Measurements from ENCODE around the gene TCF7L1.

Gene TCF7L1

DNA sequence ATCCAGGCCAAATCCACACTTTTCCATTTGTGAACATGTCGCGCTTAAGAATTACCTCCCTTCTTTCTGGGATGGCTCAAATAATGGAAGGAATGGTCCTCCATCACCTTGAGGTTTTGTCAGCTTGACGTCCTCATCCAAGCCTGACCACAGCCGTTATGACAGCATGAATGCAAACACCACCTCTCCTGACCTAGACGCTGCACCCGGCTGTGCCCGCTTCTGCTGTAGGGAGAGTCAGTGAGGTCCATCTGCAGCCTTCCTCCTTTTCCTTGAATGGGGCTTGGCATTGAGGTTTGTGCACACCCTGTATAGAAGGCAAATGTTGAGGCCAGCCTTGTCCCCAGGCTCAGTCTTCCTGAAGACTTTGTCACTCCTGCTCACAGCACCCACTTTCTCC lies 109.1 kb downstream of the TCF7L1 start:
- DNase-seq (ENCODE audit: low read depth) = no peak

DNA sequence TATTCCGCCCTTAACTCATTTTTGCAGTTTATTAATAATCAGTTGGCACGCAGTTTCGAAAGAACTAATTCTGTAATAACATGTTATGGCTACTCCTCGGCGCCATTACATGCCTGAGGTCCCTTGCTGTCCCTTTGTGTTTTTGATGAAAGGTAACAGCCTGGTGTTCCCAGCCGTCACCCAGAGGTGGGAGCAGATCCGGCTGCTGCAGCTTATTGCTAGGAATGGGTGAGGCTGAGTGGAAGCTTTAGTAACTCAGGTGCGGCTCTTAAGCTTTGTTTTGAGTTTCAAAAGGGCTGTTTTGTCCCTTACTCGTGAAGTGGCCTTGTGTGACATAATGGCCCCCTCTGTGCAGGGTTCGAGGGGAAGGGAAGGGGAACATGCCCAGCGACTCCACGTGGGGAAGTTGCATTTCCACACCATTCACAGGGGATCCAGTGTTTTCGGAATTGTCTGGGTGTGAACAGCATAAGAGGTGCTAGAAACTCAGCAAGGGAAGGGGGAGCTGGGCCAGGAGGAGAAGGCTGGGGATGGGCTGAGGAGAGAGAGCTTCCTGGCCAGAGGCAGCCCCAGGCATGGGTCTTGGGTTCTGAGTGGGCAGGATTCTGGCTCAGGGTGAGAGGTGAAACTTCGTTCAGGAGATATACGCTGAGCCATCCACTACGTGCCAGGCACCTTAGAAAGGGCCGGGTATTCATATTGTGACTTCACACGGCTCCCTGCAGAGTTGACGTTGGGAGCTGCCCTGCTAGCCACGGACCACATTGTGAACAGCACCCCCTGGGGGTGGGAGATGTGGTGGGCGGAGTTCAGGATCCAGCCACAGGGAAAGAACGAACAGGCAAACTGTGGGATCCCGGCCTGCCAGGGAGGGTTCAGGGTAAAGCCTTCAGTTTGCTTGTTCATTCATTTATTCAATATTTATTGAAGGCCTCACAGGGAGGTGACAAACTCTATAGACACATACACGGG lies 110.2 kb downstream of the TCF7L1 start:
- no peak overlapping the region for H3K4me3 ChIP-seq (ENCODE audit: low read depth, low read length)
- DNase-seq (ENCODE audit: low read depth) = no peak

More for the DNA sequence above, 109.1 kb downstream of the TCF7L1 start:
- no peak overlapping the region for H3K4me3 ChIP-seq (ENCODE audit: low read depth, low read length)

DNA sequence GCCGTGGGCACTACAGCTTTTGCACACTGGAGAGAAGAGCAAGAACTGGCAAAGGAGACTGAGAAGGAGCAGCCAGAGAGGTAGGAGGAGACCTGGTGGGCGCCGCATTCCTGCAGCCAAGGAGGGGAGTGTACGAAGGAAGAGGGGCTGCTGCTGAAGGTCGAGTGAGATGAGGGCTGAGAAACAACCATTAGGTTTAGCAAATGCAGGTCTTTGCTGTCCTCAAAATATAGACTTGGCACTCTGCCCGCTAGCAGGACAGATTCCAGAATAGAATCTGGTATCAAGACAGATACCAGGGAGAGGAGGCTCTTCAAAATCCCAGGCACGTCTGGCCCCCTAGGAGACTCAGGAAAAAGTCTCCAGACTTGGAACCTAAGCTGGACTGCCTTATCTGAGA lies 111.6 kb downstream of the TCF7L1 start:
- no peak for DNase-seq (ENCODE audit: low read depth)
- no peak overlapping the region for H3K4me3 ChIP-seq (ENCODE audit: low read depth, low read length)

GRCh38 chr2:85245891-85246290 lies 112.7 kb downstream of the TCF7L1 start:
- DNase-seq (ENCODE audit: low read depth) = no peak

GRCh38 chr2:85246348-85246747 lies 113.2 kb downstream of the TCF7L1 start:
- no peak for DNase-seq (ENCODE audit: low read depth)

More at GRCh38 chr2:85245891-85246290, 112.7 kb downstream of the TCF7L1 start:
- H3K4me3 ChIP-seq (ENCODE audit: low read depth, low read length) = no peak overlapping the region

GRCh38 chr2:85247610-85248009 lies 114.4 kb downstream of the TCF7L1 start:
- no peak overlapping the region for H3K4me3 ChIP-seq (ENCODE audit: low read depth, low read length)
- no peak for DNase-seq (ENCODE audit: low read depth)

More at GRCh38 chr2:85246348-85246747, 113.2 kb downstream of the TCF7L1 start:
- H3K4me3 ChIP-seq (ENCODE audit: low read depth, low read length) = no peak overlapping the region

GRCh38 chr2:85248773-85249509 lies 115.7 kb downstream of the TCF7L1 start:
- no peak overlapping the region for H3K4me3 ChIP-seq (ENCODE audit: low read depth, low read length)
- peak; percentile 92 for DNase-seq (ENCODE audit: low read depth)

DNA sequence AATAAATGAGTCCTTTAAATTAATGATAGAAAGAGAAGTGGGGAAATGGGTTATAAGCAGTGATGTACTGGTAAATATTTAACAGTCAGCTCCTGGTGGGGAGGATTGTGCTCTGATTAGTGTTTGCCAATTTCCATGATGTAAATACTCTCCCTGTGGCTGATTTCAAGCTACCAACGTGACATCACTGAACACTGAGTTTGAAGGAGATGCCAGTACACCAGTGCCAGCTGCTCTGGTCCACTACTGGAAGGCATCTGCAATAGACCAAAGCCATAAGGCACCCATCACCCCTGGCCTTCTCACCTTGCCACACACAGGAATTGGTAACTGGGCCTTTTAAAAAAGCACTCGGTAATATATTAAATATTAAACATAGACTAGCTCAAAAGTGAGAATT lies 116.9 kb downstream of the TCF7L1 start:
- H3K4me3 ChIP-seq (ENCODE audit: low read depth, low read length) = no peak overlapping the region
- no peak for DNase-seq (ENCODE audit: low read depth)

DNA sequence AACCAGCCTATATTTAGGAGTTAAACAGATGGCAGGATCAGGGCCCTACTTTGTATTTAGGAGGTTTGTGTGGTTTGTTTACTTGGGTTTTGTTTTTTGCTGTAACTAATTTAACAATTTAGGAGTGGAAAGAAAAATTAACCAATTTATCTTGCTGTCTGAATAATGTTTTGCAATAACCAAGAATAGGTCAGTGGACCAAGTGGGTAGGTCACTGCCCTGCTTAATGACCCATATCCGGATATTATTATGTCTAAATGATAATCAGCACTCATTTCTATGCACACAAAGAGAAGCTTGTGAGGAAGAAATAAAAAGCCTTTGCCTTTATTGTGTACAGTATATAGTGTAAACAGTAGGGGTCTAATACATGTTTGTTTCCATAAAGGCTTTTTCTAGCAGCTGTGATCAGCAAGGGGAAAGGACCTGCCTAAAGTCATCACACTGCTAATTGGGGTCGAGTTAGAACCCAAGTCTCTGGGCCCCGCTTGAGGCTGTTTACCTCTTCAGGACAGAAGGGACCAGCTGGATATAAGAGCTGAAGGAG lies 118.0 kb downstream of the TCF7L1 start:
- no peak for DNase-seq (ENCODE audit: low read depth)
- no peak overlapping the region for H3K4me3 ChIP-seq (ENCODE audit: low read depth, low read length)

GRCh38 chr2:85253890-85254289 lies 120.7 kb downstream of the TCF7L1 start:
- H3K4me3 ChIP-seq (ENCODE audit: low read depth, low read length) = no peak overlapping the region
- no peak for DNase-seq (ENCODE audit: low read depth)

GRCh38 chr2:85254540-85255300 lies 121.5 kb downstream of the TCF7L1 start:
- no peak overlapping the region for H3K4me3 ChIP-seq (ENCODE audit: low read depth, low read length)
- no peak for DNase-seq (ENCODE audit: low read depth)

DNA sequence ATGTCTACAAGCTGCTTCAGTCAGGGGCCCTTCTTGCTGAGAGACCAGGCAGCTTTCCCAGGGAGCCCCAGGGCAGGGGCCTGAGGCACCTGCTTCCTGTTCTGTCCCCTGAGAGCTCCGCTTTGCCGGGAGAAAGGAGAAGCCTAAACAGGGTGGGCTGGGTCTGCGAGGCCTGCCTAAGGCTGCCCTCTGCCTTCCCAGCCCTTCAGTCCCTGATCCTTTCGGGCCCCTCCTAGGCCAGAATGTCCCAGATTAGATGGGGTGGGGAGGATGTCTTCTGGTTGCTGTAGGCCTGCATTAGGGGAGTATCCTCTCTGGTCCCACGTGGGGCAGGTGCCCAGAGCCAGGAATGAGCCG lies 122.2 kb downstream of the TCF7L1 start:
- no peak for DNase-seq (ENCODE audit: low read depth)
- H3K4me3 ChIP-seq (ENCODE audit: low read depth, low read length) = no peak overlapping the region

DNA sequence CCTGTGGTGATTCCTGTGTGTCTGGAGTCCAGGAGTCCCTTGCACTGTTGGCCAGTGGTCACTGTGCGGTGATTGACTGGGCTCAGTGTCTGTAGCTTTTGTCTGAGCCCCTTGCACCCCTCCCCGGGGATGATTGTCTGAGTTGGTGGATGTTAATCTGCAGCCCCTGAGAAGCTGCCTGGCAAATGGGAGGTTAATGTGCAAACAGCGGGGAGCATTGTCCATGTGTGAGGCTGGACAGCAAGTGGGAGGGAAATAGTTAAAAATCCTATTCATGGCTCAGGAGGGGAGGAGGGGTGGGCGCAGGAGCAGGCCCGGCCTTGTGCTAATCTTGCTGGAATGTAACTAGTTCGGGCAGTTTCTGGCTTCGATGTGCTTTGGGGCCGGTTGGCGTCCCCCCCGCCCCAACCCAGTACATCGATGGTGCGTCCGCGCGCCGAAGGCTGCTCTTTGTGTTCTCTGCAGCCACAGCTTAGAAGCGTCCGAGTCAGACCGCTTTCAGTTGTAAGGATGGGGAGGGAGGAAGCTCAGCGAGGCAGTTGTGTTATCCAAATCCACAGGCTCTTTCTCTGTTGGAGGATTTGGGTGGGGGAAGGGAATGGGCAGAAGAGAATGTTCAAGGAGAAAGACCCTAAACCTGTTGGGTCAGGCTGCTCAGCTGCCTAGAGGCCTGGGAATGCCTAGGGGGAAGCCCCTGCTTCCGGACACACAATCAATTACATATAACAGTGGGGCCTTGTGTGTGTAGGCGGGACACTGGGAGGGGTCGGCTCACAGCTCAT lies 122.8 kb downstream of the TCF7L1 start:
- DNase-seq (ENCODE audit: low read depth) = peak; percentile 51
- H3K4me3 ChIP-seq (ENCODE audit: low read depth, low read length) = peak overlapping the region; percentile 13

DNA sequence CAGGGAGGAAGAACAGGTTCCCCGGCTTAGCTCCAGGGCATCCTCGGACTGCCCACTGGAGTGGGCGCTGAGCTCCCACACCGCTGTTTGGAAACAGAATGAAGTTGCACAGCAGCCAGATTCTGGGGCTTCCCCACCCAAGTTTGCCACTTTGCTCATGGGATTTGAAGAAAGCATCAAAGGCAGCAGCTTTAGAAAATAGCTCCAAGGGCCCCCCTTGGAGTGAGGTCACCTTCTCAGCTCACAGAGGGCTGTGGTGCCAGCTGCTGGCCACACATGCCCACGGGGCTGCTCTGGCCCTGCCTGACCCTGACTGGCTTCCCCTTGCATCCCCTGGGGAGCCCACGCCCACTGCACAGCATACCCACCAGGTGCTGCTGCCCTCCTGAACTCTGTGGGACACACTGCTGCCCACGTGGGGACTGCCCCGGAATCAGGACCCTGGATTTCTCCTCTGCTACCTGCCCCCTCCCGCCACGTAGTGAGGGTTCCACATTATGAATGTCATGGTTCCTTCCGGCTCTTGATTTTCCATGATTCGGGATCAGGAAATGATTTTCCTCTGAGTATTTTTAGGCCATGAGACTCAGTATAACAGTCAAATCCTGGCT lies 124.3 kb downstream of the TCF7L1 start:
- DNase-seq (ENCODE audit: low read depth) = no peak
- H3K4me3 ChIP-seq (ENCODE audit: low read depth, low read length) = no peak overlapping the region

- no peak overlapping the region for H3K4me3 ChIP-seq (ENCODE audit: low read depth, low read length)
- no peak for DNase-seq (ENCODE audit: low read depth)
Measured at GRCh38 chr2:85257970-85258605, 124.9 kb downstream of the TCF7L1 start.

DNA sequence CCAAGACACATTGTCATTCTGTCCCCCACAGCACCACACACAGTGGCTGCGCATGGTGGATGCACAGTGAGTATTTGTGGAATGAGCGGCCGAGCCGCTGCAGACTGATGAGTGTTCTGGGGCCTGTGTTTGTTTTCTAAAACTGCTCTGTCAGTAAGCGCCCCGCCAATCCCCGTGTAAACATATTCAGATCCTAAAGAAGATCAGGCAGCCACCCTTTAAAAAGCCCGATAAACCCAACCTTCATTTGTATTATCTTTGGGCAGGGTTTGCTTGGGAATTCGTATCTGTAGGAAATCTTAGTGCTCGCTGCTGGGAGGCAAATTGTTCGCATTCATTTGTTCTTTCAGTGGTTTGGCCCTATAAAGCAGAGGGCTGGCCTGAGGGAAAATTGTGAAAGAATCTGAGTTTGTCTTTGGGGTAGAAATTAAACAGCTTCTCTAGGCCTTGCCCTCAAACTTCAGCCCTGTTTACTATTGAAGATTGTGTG lies 126.0 kb downstream of the TCF7L1 start:
- H3K4me3 ChIP-seq (ENCODE audit: low read depth, low read length) = no peak overlapping the region
- no peak for DNase-seq (ENCODE audit: low read depth)

DNA sequence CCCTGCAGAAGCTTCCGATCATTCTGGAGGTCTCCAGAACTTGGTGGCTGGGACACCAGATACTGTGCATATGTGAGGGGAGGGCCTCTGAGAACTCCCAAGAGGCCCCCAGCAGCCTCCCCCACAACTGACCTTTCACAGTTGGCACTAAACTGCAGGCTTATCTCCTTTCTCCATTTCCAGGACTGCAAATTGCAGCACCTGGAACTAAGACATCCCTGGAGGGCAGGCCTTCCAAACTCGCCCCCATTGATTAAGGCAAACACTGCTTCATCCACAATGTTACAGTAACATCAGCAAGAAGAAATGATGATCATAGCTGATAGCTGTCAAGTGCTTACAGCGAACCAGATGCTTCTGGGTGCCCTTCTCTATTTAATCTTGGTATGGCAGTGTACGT lies 126.7 kb downstream of the TCF7L1 start:
- no peak overlapping the region for H3K4me3 ChIP-seq (ENCODE audit: low read depth, low read length)
- DNase-seq (ENCODE audit: low read depth) = no peak

GRCh38 chr2:85263591-85263990 lies 130.4 kb downstream of the TCF7L1 start:
- no peak overlapping the region for H3K4me3 ChIP-seq (ENCODE audit: low read depth, low read length)
- no peak for DNase-seq (ENCODE audit: low read depth)
